ENCODE data around the gene SLC29A1. TPM values are rescaled to one million over a fixed set of nuclear protein-coding genes. Genes with fewer than 3 reads are reported as not detected.
"Not testable (repeated sequence)": the region's sequence is repeated elsewhere in the genome, so short reads cannot be mapped to it uniquely, and the experiment has no call there.

Gene SLC29A1
- total RNA-seq, 1 experiment from 2014 or later = 108 TPM

GRCh38 chr6:44230034-44230675 is 6.8 kb downstream of the SLC29A1 start:
- BruUV-seq (replicated peaks) = no TSS peak
- TF ChIP-seq EZH2 (IDR thresholded peaks at IDR 0.05; ENCODE audit: borderline replicate concordance, low read depth, low read length, poor library complexity, severe bottlenecking) (no peak), CTCF (conservative IDR thresholded peaks at IDR 0.05; ENCODE audit: low read depth, low read length) (no peak)

GRCh38 chr6:44231426-44231825 is 8.0 kb downstream of the SLC29A1 start:
- H3K4me3 ChIP-seq (ENCODE audit: low read depth, low read length, poor library complexity, severe bottlenecking); CTCF ChIA-PET; intact Hi-C loops (cut with micrococcal nuclease; ENCODE audit: unreplicated experiment); H3K27ac ChIP-seq (ENCODE audit: low read depth, low read length, poor library complexity, severe bottlenecking); BruUV-seq (replicated peaks); H3K9me3 ChIP-seq (ENCODE audit: low read depth, low read length, poor library complexity, severe bottlenecking); H3K27me3 ChIP-seq (replicated peaks; ENCODE audit: insufficient read depth, low read depth, low read length, poor library complexity); POLR2A ChIA-PET (ENCODE audit: low non-redundant PET); DNase-seq (ENCODE audit: low spot score); H3K4me1 ChIP-seq (ENCODE audit: insufficient read depth, low read length, poor library complexity, severe bottlenecking): not testable (repeated sequence)
- H3K36me3 ChIP-seq (ENCODE audit: insufficient read depth, low read length, poor library complexity, severe bottlenecking) = peaks cover 38% of the 10 kb centered on the region

More at GRCh38 chr6:44230034-44230675, 6.8 kb downstream of the SLC29A1 start:
- CTCF ChIA-PET = no interaction called here
- POLR2A ChIA-PET (ENCODE audit: low non-redundant PET) = no interaction called here
- Histone ChIP-seq H3K4me3 (ENCODE audit: low read depth, low read length, poor library complexity, severe bottlenecking) (no peak overlapping the region), H3K27me3 (replicated peaks; ENCODE audit: insufficient read depth, low read depth, low read length, poor library complexity) (no peaks in the 10 kb centered on the region), H3K36me3 (ENCODE audit: insufficient read depth, low read length, poor library complexity, severe bottlenecking) (peaks cover 38% of the 10 kb centered on the region), H3K27ac (ENCODE audit: low read depth, low read length, poor library complexity, severe bottlenecking) (no peak overlapping the region), H3K4me1 (ENCODE audit: insufficient read depth, low read length, poor library complexity, severe bottlenecking) (peaks cover 18% of the 10 kb centered on the region), H3K9me3 (ENCODE audit: low read depth, low read length, poor library complexity, severe bottlenecking) (no peaks in the 10 kb centered on the region)
- intact Hi-C loops (cut with micrococcal nuclease; ENCODE audit: unreplicated experiment) = no loop called here
- DNase-seq (ENCODE audit: low spot score) = no peak

GRCh38 chr6:44232676-44233566 is 9.5 kb downstream of the SLC29A1 start:
- peaks cover 10% of the 10 kb centered on the region for H3K4me1 ChIP-seq (ENCODE audit: insufficient read depth, low read length, poor library complexity, severe bottlenecking)
- no TSS peak for BruUV-seq (replicated peaks)
- H3K9me3 ChIP-seq (ENCODE audit: low read depth, low read length, poor library complexity, severe bottlenecking) = no peaks in the 10 kb centered on the region
- ChIA-PET CTCF (no interaction called here), POLR2A (ENCODE audit: low non-redundant PET) (interaction anchor here (0.6 kb wide), 1 partner anchor 32 kb away, joined by 4 read pairs; no protein-coding TSS in a partner anchor)
- no peak for DNase-seq (ENCODE audit: low spot score)
- H3K27me3 ChIP-seq (replicated peaks; ENCODE audit: insufficient read depth, low read depth, low read length, poor library complexity) = no peaks in the 10 kb centered on the region
- intact Hi-C loops (cut with micrococcal nuclease; ENCODE audit: unreplicated experiment) = no loop called here
- peak overlapping the region; percentile 3 for H3K27ac ChIP-seq (ENCODE audit: low read depth, low read length, poor library complexity, severe bottlenecking)
- TF ChIP-seq CTCF (conservative IDR thresholded peaks at IDR 0.05; ENCODE audit: low read depth, low read length) = no peak
- no peak for TF ChIP-seq EZH2 (IDR thresholded peaks at IDR 0.05; ENCODE audit: borderline replicate concordance, low read depth, low read length, poor library complexity, severe bottlenecking)
- no peak overlapping the region for H3K4me3 ChIP-seq (ENCODE audit: low read depth, low read length, poor library complexity, severe bottlenecking)
- H3K36me3 ChIP-seq (ENCODE audit: insufficient read depth, low read length, poor library complexity, severe bottlenecking) = peaks cover 38% of the 10 kb centered on the region

All from A673 (cell line).